WTC11 (cell line): ENCODE measurements around the gene LATS2.

Source experiments
- ETV6 ChIP-seq: sonication (generic); formaldehyde crosslinking; IDR thresholded peaks from 2 replicates; pipeline ENCODE4 v1.8.1; 2022; ENCODE audit warnings: mild to moderate bottlenecking, missing genetic modification reagents
- FOXJ3 ChIP-seq: sonication (generic); formaldehyde crosslinking; IDR thresholded peaks from 2 replicates; pipeline ENCODE4 v1.9.0; 2021; ENCODE audit warnings: missing genetic modification reagents, mild to moderate bottlenecking, borderline replicate concordance
- GABPB1 ChIP-seq: sonication (generic); formaldehyde crosslinking; IDR thresholded peaks from 2 replicates; pipeline ENCODE4 v1.8.1; 2023; ENCODE audit warnings: mild to moderate bottlenecking, missing genetic modification reagents
- IRF2 ChIP-seq: sonication (generic); formaldehyde crosslinking; IDR thresholded peaks from 2 replicates; pipeline ENCODE4 v1.8.0; 2022; ENCODE audit warnings: low read depth, missing genetic modification reagents, borderline replicate concordance
- NR3C1 ChIP-seq: sonication (generic); formaldehyde crosslinking; conservative IDR thresholded peaks from 2 replicates; pipeline ENCODE4 v1.8.1; 2023; ENCODE audit warnings: low read depth, mild to moderate bottlenecking, missing genetic modification reagents
- SP1 ChIP-seq: sonication (generic); formaldehyde crosslinking; conservative IDR thresholded peaks from 2 replicates; pipeline ENCODE4 v1.8.1; 2022; ENCODE audit warnings: missing genetic modification reagents
- TCF7 ChIP-seq: sonication (generic); formaldehyde crosslinking; IDR thresholded peaks from 2 replicates; pipeline ENCODE4 v1.8.0; 2022; ENCODE audit warnings: mild to moderate bottlenecking, low read depth, missing genetic modification reagents, moderate library complexity
- TF ChIP-seq, protein P1 (sequence below): fragments of 200-600 bp; IDR thresholded peaks from 2 replicates; pipeline ENCODE4 v1.8.0; 2022; ENCODE audit warnings: antibody characterized with exemption
- TF ChIP-seq, protein P2 (sequence below): sonication (generic); formaldehyde crosslinking; IDR thresholded peaks from 2 replicates; pipeline ENCODE4 v1.8.1; 2023; ENCODE audit warnings: mild to moderate bottlenecking, missing genetic modification reagents
- TF ChIP-seq, protein P3 (sequence below): sonication (generic); formaldehyde crosslinking; IDR thresholded peaks from 2 replicates; pipeline ENCODE4 v1.8.1; 2023; ENCODE audit warnings: mild to moderate bottlenecking, missing genetic modification reagents, borderline replicate concordance
- TF ChIP-seq, protein P4 (sequence below): fragments of 250-450 bp; sonication (Bioruptor Pico); IDR thresholded peaks from 2 replicates; pipeline ENCODE4 v1.9.0; 2021; ENCODE audit warnings: mild to moderate bottlenecking, borderline replicate concordance
- TF ChIP-seq, protein P5 (sequence below): sonication (generic); formaldehyde crosslinking; IDR thresholded peaks from 2 replicates; pipeline ENCODE4 v1.8.0; 2023; ENCODE audit warnings: missing genetic modification reagents, mild to moderate bottlenecking, borderline replicate concordance
- TF ChIP-seq, protein P6 (sequence below): sonication (generic); formaldehyde crosslinking; IDR thresholded peaks from 2 replicates; pipeline ENCODE4 v1.8.1; 2022; ENCODE audit warnings: mild to moderate bottlenecking, moderate library complexity, missing genetic modification reagents
- TF ChIP-seq, protein P7 (sequence below): sonication (generic); formaldehyde crosslinking; conservative IDR thresholded peaks from 2 replicates; pipeline ENCODE4 v1.8.1; 2022; ENCODE audit warnings: mild to moderate bottlenecking, missing genetic modification reagents

DNA sequence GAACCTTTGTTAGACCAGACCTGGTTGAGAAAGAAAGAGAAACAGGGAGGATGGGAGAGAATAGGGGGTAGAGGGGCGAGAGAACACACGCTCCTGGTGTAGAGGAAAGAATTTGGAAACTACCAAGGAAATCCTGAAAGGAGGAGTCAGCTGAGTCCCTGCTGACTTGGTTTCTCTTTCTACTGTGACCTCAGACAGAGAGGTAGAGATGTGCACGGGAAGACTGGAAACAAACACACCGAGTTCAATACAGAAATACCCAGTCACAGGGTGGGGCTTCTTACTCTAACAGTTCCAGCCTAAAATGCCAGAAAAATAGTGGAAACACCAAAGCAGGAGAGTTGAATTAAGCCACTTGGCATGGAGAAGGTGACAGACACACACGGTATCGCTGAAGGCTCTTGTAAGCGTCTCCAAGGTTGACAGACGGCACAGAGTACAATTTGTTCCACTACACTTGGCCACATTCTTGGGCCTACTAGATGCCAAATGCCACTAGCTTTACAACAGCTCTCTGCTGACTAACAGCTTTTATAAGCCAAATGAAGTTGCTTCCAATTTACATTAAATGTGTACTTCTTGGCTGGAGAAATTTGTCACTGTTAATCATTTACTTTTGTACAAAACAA lies 28.1 kb downstream of the LATS2 start:
- TF ChIP-seq, protein P1, sequence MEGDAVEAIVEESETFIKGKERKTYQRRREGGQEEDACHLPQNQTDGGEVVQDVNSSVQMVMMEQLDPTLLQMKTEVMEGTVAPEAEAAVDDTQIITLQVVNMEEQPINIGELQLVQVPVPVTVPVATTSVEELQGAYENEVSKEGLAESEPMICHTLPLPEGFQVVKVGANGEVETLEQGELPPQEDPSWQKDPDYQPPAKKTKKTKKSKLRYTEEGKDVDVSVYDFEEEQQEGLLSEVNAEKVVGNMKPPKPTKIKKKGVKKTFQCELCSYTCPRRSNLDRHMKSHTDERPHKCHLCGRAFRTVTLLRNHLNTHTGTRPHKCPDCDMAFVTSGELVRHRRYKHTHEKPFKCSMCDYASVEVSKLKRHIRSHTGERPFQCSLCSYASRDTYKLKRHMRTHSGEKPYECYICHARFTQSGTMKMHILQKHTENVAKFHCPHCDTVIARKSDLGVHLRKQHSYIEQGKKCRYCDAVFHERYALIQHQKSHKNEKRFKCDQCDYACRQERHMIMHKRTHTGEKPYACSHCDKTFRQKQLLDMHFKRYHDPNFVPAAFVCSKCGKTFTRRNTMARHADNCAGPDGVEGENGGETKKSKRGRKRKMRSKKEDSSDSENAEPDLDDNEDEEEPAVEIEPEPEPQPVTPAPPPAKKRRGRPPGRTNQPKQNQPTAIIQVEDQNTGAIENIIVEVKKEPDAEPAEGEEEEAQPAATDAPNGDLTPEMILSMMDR: no peak
- TF ChIP-seq, protein P2, sequence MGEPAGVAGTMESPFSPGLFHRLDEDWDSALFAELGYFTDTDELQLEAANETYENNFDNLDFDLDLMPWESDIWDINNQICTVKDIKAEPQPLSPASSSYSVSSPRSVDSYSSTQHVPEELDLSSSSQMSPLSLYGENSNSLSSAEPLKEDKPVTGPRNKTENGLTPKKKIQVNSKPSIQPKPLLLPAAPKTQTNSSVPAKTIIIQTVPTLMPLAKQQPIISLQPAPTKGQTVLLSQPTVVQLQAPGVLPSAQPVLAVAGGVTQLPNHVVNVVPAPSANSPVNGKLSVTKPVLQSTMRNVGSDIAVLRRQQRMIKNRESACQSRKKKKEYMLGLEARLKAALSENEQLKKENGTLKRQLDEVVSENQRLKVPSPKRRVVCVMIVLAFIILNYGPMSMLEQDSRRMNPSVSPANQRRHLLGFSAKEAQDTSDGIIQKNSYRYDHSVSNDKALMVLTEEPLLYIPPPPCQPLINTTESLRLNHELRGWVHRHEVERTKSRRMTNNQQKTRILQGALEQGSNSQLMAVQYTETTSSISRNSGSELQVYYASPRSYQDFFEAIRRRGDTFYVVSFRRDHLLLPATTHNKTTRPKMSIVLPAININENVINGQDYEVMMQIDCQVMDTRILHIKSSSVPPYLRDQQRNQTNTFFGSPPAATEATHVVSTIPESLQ (CRISPR knock-in tag): no peak
- TF ChIP-seq NR3C1 (CRISPR knock-in tag) (no peak), GABPB1 (no peak), TCF7 (CRISPR knock-in tag) (no peak), ETV6 (CRISPR knock-in tag) (no peak), SP1 (CRISPR knock-in tag) (no peak), IRF2 (CRISPR knock-in tag) (no peak), FOXJ3 (no peak)
- TF ChIP-seq, protein P3, sequence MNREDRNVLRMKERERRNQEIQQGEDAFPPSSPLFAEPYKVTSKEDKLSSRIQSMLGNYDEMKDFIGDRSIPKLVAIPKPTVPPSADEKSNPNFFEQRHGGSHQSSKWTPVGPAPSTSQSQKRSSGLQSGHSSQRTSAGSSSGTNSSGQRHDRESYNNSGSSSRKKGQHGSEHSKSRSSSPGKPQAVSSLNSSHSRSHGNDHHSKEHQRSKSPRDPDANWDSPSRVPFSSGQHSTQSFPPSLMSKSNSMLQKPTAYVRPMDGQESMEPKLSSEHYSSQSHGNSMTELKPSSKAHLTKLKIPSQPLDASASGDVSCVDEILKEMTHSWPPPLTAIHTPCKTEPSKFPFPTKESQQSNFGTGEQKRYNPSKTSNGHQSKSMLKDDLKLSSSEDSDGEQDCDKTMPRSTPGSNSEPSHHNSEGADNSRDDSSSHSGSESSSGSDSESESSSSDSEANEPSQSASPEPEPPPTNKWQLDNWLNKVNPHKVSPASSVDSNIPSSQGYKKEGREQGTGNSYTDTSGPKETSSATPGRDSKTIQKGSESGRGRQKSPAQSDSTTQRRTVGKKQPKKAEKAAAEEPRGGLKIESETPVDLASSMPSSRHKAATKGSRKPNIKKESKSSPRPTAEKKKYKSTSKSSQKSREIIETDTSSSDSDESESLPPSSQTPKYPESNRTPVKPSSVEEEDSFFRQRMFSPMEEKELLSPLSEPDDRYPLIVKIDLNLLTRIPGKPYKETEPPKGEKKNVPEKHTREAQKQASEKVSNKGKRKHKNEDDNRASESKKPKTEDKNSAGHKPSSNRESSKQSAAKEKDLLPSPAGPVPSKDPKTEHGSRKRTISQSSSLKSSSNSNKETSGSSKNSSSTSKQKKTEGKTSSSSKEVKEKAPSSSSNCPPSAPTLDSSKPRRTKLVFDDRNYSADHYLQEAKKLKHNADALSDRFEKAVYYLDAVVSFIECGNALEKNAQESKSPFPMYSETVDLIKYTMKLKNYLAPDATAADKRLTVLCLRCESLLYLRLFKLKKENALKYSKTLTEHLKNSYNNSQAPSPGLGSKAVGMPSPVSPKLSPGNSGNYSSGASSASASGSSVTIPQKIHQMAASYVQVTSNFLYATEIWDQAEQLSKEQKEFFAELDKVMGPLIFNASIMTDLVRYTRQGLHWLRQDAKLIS (CRISPR knock-in tag): no peak
- TF ChIP-seq, protein P4, sequence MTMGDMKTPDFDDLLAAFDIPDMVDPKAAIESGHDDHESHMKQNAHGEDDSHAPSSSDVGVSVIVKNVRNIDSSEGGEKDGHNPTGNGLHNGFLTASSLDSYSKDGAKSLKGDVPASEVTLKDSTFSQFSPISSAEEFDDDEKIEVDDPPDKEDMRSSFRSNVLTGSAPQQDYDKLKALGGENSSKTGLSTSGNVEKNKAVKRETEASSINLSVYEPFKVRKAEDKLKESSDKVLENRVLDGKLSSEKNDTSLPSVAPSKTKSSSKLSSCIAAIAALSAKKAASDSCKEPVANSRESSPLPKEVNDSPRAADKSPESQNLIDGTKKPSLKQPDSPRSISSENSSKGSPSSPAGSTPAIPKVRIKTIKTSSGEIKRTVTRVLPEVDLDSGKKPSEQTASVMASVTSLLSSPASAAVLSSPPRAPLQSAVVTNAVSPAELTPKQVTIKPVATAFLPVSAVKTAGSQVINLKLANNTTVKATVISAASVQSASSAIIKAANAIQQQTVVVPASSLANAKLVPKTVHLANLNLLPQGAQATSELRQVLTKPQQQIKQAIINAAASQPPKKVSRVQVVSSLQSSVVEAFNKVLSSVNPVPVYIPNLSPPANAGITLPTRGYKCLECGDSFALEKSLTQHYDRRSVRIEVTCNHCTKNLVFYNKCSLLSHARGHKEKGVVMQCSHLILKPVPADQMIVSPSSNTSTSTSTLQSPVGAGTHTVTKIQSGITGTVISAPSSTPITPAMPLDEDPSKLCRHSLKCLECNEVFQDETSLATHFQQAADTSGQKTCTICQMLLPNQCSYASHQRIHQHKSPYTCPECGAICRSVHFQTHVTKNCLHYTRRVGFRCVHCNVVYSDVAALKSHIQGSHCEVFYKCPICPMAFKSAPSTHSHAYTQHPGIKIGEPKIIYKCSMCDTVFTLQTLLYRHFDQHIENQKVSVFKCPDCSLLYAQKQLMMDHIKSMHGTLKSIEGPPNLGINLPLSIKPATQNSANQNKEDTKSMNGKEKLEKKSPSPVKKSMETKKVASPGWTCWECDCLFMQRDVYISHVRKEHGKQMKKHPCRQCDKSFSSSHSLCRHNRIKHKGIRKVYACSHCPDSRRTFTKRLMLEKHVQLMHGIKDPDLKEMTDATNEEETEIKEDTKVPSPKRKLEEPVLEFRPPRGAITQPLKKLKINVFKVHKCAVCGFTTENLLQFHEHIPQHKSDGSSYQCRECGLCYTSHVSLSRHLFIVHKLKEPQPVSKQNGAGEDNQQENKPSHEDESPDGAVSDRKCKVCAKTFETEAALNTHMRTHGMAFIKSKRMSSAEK (CRISPR knock-in tag): no peak
- TF ChIP-seq, protein P5, sequence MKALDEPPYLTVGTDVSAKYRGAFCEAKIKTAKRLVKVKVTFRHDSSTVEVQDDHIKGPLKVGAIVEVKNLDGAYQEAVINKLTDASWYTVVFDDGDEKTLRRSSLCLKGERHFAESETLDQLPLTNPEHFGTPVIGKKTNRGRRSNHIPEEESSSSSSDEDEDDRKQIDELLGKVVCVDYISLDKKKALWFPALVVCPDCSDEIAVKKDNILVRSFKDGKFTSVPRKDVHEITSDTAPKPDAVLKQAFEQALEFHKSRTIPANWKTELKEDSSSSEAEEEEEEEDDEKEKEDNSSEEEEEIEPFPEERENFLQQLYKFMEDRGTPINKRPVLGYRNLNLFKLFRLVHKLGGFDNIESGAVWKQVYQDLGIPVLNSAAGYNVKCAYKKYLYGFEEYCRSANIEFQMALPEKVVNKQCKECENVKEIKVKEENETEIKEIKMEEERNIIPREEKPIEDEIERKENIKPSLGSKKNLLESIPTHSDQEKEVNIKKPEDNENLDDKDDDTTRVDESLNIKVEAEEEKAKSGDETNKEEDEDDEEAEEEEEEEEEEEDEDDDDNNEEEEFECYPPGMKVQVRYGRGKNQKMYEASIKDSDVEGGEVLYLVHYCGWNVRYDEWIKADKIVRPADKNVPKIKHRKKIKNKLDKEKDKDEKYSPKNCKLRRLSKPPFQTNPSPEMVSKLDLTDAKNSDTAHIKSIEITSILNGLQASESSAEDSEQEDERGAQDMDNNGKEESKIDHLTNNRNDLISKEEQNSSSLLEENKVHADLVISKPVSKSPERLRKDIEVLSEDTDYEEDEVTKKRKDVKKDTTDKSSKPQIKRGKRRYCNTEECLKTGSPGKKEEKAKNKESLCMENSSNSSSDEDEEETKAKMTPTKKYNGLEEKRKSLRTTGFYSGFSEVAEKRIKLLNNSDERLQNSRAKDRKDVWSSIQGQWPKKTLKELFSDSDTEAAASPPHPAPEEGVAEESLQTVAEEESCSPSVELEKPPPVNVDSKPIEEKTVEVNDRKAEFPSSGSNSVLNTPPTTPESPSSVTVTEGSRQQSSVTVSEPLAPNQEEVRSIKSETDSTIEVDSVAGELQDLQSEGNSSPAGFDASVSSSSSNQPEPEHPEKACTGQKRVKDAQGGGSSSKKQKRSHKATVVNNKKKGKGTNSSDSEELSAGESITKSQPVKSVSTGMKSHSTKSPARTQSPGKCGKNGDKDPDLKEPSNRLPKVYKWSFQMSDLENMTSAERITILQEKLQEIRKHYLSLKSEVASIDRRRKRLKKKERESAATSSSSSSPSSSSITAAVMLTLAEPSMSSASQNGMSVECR (CRISPR knock-in tag): no peak
- TF ChIP-seq, protein P6, sequence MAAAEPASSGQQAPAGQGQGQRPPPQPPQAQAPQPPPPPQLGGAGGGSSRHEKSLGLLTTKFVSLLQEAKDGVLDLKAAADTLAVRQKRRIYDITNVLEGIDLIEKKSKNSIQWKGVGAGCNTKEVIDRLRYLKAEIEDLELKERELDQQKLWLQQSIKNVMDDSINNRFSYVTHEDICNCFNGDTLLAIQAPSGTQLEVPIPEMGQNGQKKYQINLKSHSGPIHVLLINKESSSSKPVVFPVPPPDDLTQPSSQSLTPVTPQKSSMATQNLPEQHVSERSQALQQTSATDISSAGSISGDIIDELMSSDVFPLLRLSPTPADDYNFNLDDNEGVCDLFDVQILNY: no peak
- TF ChIP-seq, protein P7, sequence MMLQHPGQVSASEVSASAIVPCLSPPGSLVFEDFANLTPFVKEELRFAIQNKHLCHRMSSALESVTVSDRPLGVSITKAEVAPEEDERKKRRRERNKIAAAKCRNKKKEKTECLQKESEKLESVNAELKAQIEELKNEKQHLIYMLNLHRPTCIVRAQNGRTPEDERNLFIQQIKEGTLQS (CRISPR knock-in tag): no peak
